Mesodermal cell (in vitro differentiated cells): ENCODE results near the gene ENTPD2.
A peak's percentile ranks its signal among the peaks of the same experiment; 100 is the strongest.
"Not testable (repeated sequence)": the region's sequence is repeated elsewhere in the genome, so short reads cannot be mapped to it uniquely, and the experiment has no call there.

ENCODE experiments used
- H3K27ac ChIP-seq: 2 replicates; pipeline ENCODE4 v1.7.0; 2013; ENCODE audit warnings: mild to moderate bottlenecking, low read depth, low read length, moderate library complexity; ENCODE audit not compliant: severe bottlenecking
- H3K36me3 ChIP-seq: 2 replicates; pipeline ENCODE4 v1.7.1; 2013; ENCODE audit warnings: mild to moderate bottlenecking, low read length, moderate library complexity; ENCODE audit not compliant: control insufficient read depth, insufficient read depth
- H3K4me1 ChIP-seq: one replicate; pipeline ENCODE4 v1.7.1; 2013; ENCODE audit warnings: mild to moderate bottlenecking, low read length; ENCODE audit not compliant: insufficient read depth, control insufficient read depth, poor library complexity, severe bottlenecking
- H3K4me3 ChIP-seq: 2 replicates; pipeline ENCODE4 v1.7.0; 2013; ENCODE audit warnings: low read length, control low read depth, mild to moderate bottlenecking; ENCODE audit not compliant: insufficient read depth, poor library complexity, severe bottlenecking; ENCODE audit errors: extremely low read depth
- H3K9me3 ChIP-seq: 2 replicates; pipeline ENCODE4 v1.7.1; 2013; ENCODE audit warnings: mild to moderate bottlenecking, low read length, moderate library complexity; ENCODE audit not compliant: control insufficient read depth
- WGBS, 2 experiments: methylation state at CpG; one replicate each; pipeline ENCODE4 v1.1.5; 2013; ENCODE audit warnings: missing lambda C conversion rate in 2 of 2; ENCODE audit not compliant: insufficient coverage in 2 of 2; 5-methylcytosine and 5-hydroxymethylcytosine counted together

ENTPD2 gene

GRCh38 chr9:137069508-137070091 is 15.7 kb upstream of the ENTPD2 start:
- Histone ChIP-seq H3K36me3 (no peaks in the 10 kb centered on the region), H3K4me3 (peak overlapping the region; percentile 38), H3K9me3 (no peaks in the 10 kb centered on the region), H3K4me1 (peaks cover 12% of the 10 kb centered on the region), H3K27ac (no peak overlapping the region)
- WGBS, 2 experiments, result 3 to 8% methylated on average over 39 to 50 of the region's 52 CpGs

- WGBS, 2 experiments, result 91 to 96% methylated on average over 13 to 16 of the region's 17 CpGs
- Histone ChIP-seq H3K4me1 (peaks cover 12% of the 10 kb centered on the region), H3K9me3 (no peaks in the 10 kb centered on the region), H3K4me3 (peak overlapping the region; percentile 38), H3K36me3 (no peaks in the 10 kb centered on the region), H3K27ac (no peak overlapping the region)
Observed at GRCh38 chr9:137068539-137069507, 15.0 kb upstream of the ENTPD2 start.

- Histone ChIP-seq H3K36me3 (no peaks in the 10 kb centered on the region), H3K27ac (no peak overlapping the region), H3K4me1 (peaks cover 12% of the 10 kb centered on the region), H3K9me3 (no peaks in the 10 kb centered on the region), H3K4me3 (no peak overlapping the region)
- 62 to 77% methylated on average over 9 to 12 of the region's 12 CpGs for WGBS, 2 experiments
Observed at GRCh38 chr9:137067860-137068538, 14.1 kb upstream of the ENTPD2 start.

GRCh38 chr9:137066096-137066861 is 12.4 kb upstream of the ENTPD2 start:
- Histone ChIP-seq H3K36me3 (no peaks in the 10 kb centered on the region), H3K9me3 (no peaks in the 10 kb centered on the region), H3K27ac (no peak overlapping the region), H3K4me1 (peaks cover 12% of the 10 kb centered on the region), H3K4me3 (no peak overlapping the region)
- WGBS, 2 experiments, result 89 to 93% methylated on average over 20 to 22 of the region's 26 CpGs

GRCh38 chr9:137065336-137065967 is 11.6 kb upstream of the ENTPD2 start:
- no peaks in the 10 kb centered on the region for H3K9me3 ChIP-seq
- H3K36me3 ChIP-seq, result no peaks in the 10 kb centered on the region
- WGBS, 2 experiments, result 93 to 96% methylated on average over 23 of the region's 23 CpGs
- H3K27ac ChIP-seq, result no peak overlapping the region
- no peak overlapping the region for H3K4me3 ChIP-seq
- H3K4me1 ChIP-seq, result peaks cover 7% of the 10 kb centered on the region

GRCh38 chr9:137064880-137065164 is 11.0 kb upstream of the ENTPD2 start:
- Histone ChIP-seq H3K4me3 (no peak overlapping the region), H3K9me3 (no peaks in the 10 kb centered on the region), H3K27ac (no peak overlapping the region), H3K4me1 (peaks cover 7% of the 10 kb centered on the region), H3K36me3 (no peaks in the 10 kb centered on the region)
- WGBS, 2 experiments, result 93 to 94% methylated on average over 5 to 12 of the region's 12 CpGs

- peaks cover 7% of the 10 kb centered on the region for H3K4me1 ChIP-seq
- no peak overlapping the region for H3K27ac ChIP-seq
- H3K9me3 ChIP-seq, result no peaks in the 10 kb centered on the region
- WGBS, 2 experiments, result 65 to 68% methylated on average over 42 to 49 of the region's 55 CpGs
- no peaks in the 10 kb centered on the region for H3K36me3 ChIP-seq
- H3K4me3 ChIP-seq, result no peak overlapping the region
Observed at GRCh38 chr9:137064027-137064879, 10.4 kb upstream of the ENTPD2 start.

GRCh38 chr9:137063311-137064026 is 9.6 kb upstream of the ENTPD2 start:
- no peak overlapping the region for H3K27ac ChIP-seq
- WGBS, 2 experiments, result 88 to 91% methylated on average over 17 of the region's 26 CpGs
- no peak overlapping the region for H3K4me3 ChIP-seq
- H3K4me1 ChIP-seq, result peaks cover under 1% of the 10 kb centered on the region
- no peaks in the 10 kb centered on the region for H3K36me3 ChIP-seq
- H3K9me3 ChIP-seq, result no peaks in the 10 kb centered on the region

GRCh38 chr9:137062798-137063197 is 8.9 kb upstream of the ENTPD2 start:
- WGBS, 2 experiments, result 79 to 91% methylated on average over 4 of the region's 9 CpGs
- H3K4me3 ChIP-seq, result not testable (repeated sequence)

More at GRCh38 chr9:137062798-137063197, 8.9 kb upstream of the ENTPD2 start:
- H3K9me3 ChIP-seq, H3K36me3 ChIP-seq, H3K4me1 ChIP-seq, H3K27ac ChIP-seq: not testable (repeated sequence)
